Thoracic aorta (tissue), 2 donors: ENCODE data around the gene BEAN1. TPM values are rescaled to one million over a fixed set of nuclear protein-coding genes. Genes with fewer than 3 reads are reported as not detected.

ENCODE experiments used
- ATAC-seq: fragments of 150-250 bp; one replicate; pipeline ENCODE4 v1.8.0; 2017; ENCODE audit warnings: low read depth; ENCODE audit not compliant: insufficient number of reproducible peaks, low FRiP score
- DNase-seq: peaks from one replicate; pipeline ENCODE4 v3.0.0-alpha.2; 2020; ENCODE audit warnings: low spot score
- H3K27ac ChIP-seq, 2 donors: fragments of 200-600 bp; sonication (generic); 1 replicate in 1 of 2; 2 replicates in 1 of 2; pipeline ENCODE4 v1.5.1; 2016; ENCODE audit warnings: mild to moderate bottlenecking in 2 of 2, moderate library complexity in 2 of 2
- H3K27me3 ChIP-seq: fragments of 200-600 bp; sonication (generic); replicated peaks from 2 replicates; pipeline ENCODE4 v1.6.0; 2016; ENCODE audit warnings: mild to moderate bottlenecking; ENCODE audit not compliant: insufficient read depth
- H3K36me3 ChIP-seq: fragments of 200-600 bp; sonication (generic); one replicate; pipeline ENCODE4 v1.5.1; 2016
- H3K4me1 ChIP-seq, 2 donors: fragments of 200-600 bp; sonication (generic); 1 replicate in 1 of 2; 2 replicates in 1 of 2; pipeline versions ENCODE4 v1.5.1 to v1.6.0; 2016; ENCODE audit warnings: low read depth in 2 of 2, mild to moderate bottlenecking in 1 of 2; ENCODE audit not compliant: control insufficient read depth in 1 of 2
- H3K4me3 ChIP-seq: fragments of 200-600 bp; sonication (generic); 2 replicates; pipeline ENCODE4 v1.5.1; 2016; ENCODE audit warnings: mild to moderate bottlenecking
- H3K9me3 ChIP-seq: fragments of 200-600 bp; sonication (generic); 2 replicates; pipeline ENCODE4 v1.5.1; 2016
- total RNA-seq, 2 donors: library from RNA; depleted of rRNA; stranded (reverse); fragments of >200 nt; gene quantifications; one replicate each; pipeline versions ENCODE4 v1.1.0 to v1.2.3, GENCODE V29; 2016
- TF ChIP-seq, protein P1 (sequence below): fragments of 200-600 bp; sonication (generic); IDR thresholded peaks from one replicate; pipeline ENCODE4 v1.5.1; 2019; ENCODE audit warnings: antibody characterized with exemption

The BEAN1 gene
- total RNA-seq, 2 donors from 2014 or later = 0.28 TPM; not detected in 1

- no peak for ATAC-seq
- H3K27ac ChIP-seq = peak overlapping the region; percentile 18 to 20
- H3K27me3 ChIP-seq = no peaks in the 10 kb centered on the region
- H3K36me3 ChIP-seq = peaks cover 36% of the 10 kb centered on the region
- TF ChIP-seq, protein P1, sequence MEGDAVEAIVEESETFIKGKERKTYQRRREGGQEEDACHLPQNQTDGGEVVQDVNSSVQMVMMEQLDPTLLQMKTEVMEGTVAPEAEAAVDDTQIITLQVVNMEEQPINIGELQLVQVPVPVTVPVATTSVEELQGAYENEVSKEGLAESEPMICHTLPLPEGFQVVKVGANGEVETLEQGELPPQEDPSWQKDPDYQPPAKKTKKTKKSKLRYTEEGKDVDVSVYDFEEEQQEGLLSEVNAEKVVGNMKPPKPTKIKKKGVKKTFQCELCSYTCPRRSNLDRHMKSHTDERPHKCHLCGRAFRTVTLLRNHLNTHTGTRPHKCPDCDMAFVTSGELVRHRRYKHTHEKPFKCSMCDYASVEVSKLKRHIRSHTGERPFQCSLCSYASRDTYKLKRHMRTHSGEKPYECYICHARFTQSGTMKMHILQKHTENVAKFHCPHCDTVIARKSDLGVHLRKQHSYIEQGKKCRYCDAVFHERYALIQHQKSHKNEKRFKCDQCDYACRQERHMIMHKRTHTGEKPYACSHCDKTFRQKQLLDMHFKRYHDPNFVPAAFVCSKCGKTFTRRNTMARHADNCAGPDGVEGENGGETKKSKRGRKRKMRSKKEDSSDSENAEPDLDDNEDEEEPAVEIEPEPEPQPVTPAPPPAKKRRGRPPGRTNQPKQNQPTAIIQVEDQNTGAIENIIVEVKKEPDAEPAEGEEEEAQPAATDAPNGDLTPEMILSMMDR = no peak
- H3K4me1 ChIP-seq = peaks cover 17 to 38% of the 10 kb centered on the region in 2 donors
- no peak overlapping the region for H3K4me3 ChIP-seq
- H3K9me3 ChIP-seq = no peaks in the 10 kb centered on the region
- no peak for DNase-seq
These were observed 97.6 kb downstream of the BEAN1 start for GRCh38 chr16:66524601-66525164.

GRCh38 chr16:66525396-66526180, 98.5 kb downstream of the BEAN1 start:
- peak overlapping the region; percentile 18 to 20 for H3K27ac ChIP-seq
- H3K9me3 ChIP-seq = no peaks in the 10 kb centered on the region
- DNase-seq (no peak), ATAC-seq (no peak)
- peaks cover 44% of the 10 kb centered on the region for H3K36me3 ChIP-seq
- H3K4me1 ChIP-seq = peaks cover 17 to 29% of the 10 kb centered on the region in 2 donors
- no peaks in the 10 kb centered on the region for H3K27me3 ChIP-seq
- H3K4me3 ChIP-seq = no peak overlapping the region
- TF ChIP-seq, protein P1 = no peak

- H3K4me1 ChIP-seq = peaks cover 2 to 4% of the 10 kb centered on the region in 2 donors
- H3K9me3 ChIP-seq = no peaks in the 10 kb centered on the region
- DNase-seq (no peak), ATAC-seq (no peak)
- H3K4me3 ChIP-seq = no peak overlapping the region
- H3K27me3 ChIP-seq = no peaks in the 10 kb centered on the region
- H3K36me3 ChIP-seq = peaks cover 53% of the 10 kb centered on the region
- TF ChIP-seq, protein P1 = no peak
- no peak overlapping the region for H3K27ac ChIP-seq
These were observed 101.2 kb downstream of the BEAN1 start for GRCh38 chr16:66528294-66528693.

GRCh38 chr16:66529475-66529874, 102.4 kb downstream of the BEAN1 start:
- TF ChIP-seq, protein P1 = no peak
- Histone ChIP-seq H3K4me1 (no peaks in the 10 kb centered on the region), H3K4me3 (no peak overlapping the region), H3K36me3 (peaks cover 57% of the 10 kb centered on the region), H3K27ac (no peak overlapping the region), H3K27me3 (no peaks in the 10 kb centered on the region), H3K9me3 (no peaks in the 10 kb centered on the region)
- no peak for ATAC-seq
- no peak for DNase-seq

Other genes with a start within 250 kb of the BEAN1 start
- 10 to 100 TPM; 21.1 to 40.0 TPM for gene CDH5, start 60.6 kb upstream of the BEAN1 start, total RNA-seq
- 10 to 100 TPM; 41.7 to 55.5 TPM for gene TK2, start 122.8 kb downstream of the BEAN1 start, total RNA-seq
- gene CKLF, start 125.3 kb downstream of the BEAN1 start, total RNA-seq = 10 to 100 TPM; 23.4 to 39.8 TPM
- 1 to 10 TPM in 1 of 2 donors, under 1 TPM in 1; 0.81 to 7.5 TPM for gene CMTM1, start 139.1 kb downstream of the BEAN1 start, total RNA-seq
- gene CMTM2, start 152.2 kb downstream of the BEAN1 start, total RNA-seq = 1 to 10 TPM in 1 of 2 donors, not detected in 1; 1.7 TPM
- 10 to 100 TPM; 16.6 to 20.7 TPM for gene CMTM3, start 177.4 kb downstream of the BEAN1 start, total RNA-seq